HL-60 (cell line): ENCODE measurements around the gene STAT6.

Experiments used
- DNase-seq, 2 experiments: peaks; one replicate each; pipeline ENCODE4 v3.0.0-alpha.2; 2010 to 2020; ENCODE audit warnings: low read depth in 1 of 2, low spot score in 1 of 2
- H3K27ac ChIP-seq: fragments of 250-450 bp; sonication (Bioruptor Pico); replicated peaks from 2 replicates; pipeline ENCODE4 v1.5.1; 2020; ENCODE audit warnings: mild to moderate bottlenecking, moderate library complexity
- H3K27me3 ChIP-seq: fragments of 250-450 bp; sonication (Bioruptor Pico); 2 replicates; pipeline ENCODE4 v1.5.1; 2021; ENCODE audit warnings: mild to moderate bottlenecking, moderate library complexity; ENCODE audit not compliant: insufficient read depth, poor library complexity, severe bottlenecking
- H3K4me3 ChIP-seq: replicated peaks from 2 replicates; pipeline ENCODE4 v1.5.1; 2011; ENCODE audit warnings: mild to moderate bottlenecking, control low read depth, low read length; ENCODE audit not compliant: insufficient read depth
- GABPA ChIP-seq: IDR thresholded peaks from 2 replicates; pipeline ENCODE4 v1.6.1; 2012; ENCODE audit warnings: low read depth
- POLR2AphosphoS5 ChIP-seq: IDR thresholded peaks from 2 replicates; pipeline ENCODE4 v1.6.1; 2012; ENCODE audit warnings: low read depth
- SPI1 ChIP-seq: IDR thresholded peaks from 2 replicates; pipeline ENCODE4 v1.6.1; 2012; ENCODE audit warnings: low read depth, mild to moderate bottlenecking, borderline replicate concordance
- TF ChIP-seq, protein P1 (sequence below): IDR thresholded peaks from one replicate; pipeline ENCODE4 v1.5.1; 2011; ENCODE audit warnings: low read length, control low read depth, inconsistent platforms; ENCODE audit not compliant: insufficient read depth
- TF ChIP-seq, protein P2 (sequence below): IDR thresholded peaks from 2 replicates; pipeline ENCODE4 v1.6.1; 2012; ENCODE audit warnings: low read depth; ENCODE audit not compliant: insufficient replicate concordance

Gene STAT6

DNA sequence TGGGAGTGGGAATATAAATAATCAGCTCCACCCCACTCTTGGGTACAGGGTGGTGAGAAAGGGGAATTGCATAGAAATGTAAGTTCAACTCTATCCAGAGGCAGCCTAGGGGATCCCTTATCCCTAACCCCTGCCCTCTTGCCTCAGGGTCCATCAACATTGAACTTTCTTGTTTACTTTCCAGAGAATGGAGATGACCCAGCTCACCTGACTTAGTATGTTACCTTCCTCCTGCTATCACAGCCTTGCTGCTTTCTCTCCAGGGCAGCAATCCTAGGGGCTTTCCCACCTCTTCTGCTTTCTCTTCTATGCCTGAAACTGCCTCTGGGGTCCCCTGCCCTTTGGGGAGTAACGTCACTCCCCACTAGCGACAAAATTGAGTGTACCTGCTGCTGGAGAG, 19.8 kb upstream of the STAT6 start:
- TF ChIP-seq GABPA (no peak), POLR2AphosphoS5 (no peak), SPI1 (no peak)
- TF ChIP-seq, protein P1, sequence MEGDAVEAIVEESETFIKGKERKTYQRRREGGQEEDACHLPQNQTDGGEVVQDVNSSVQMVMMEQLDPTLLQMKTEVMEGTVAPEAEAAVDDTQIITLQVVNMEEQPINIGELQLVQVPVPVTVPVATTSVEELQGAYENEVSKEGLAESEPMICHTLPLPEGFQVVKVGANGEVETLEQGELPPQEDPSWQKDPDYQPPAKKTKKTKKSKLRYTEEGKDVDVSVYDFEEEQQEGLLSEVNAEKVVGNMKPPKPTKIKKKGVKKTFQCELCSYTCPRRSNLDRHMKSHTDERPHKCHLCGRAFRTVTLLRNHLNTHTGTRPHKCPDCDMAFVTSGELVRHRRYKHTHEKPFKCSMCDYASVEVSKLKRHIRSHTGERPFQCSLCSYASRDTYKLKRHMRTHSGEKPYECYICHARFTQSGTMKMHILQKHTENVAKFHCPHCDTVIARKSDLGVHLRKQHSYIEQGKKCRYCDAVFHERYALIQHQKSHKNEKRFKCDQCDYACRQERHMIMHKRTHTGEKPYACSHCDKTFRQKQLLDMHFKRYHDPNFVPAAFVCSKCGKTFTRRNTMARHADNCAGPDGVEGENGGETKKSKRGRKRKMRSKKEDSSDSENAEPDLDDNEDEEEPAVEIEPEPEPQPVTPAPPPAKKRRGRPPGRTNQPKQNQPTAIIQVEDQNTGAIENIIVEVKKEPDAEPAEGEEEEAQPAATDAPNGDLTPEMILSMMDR, result no peak
- TF ChIP-seq, protein P2, sequence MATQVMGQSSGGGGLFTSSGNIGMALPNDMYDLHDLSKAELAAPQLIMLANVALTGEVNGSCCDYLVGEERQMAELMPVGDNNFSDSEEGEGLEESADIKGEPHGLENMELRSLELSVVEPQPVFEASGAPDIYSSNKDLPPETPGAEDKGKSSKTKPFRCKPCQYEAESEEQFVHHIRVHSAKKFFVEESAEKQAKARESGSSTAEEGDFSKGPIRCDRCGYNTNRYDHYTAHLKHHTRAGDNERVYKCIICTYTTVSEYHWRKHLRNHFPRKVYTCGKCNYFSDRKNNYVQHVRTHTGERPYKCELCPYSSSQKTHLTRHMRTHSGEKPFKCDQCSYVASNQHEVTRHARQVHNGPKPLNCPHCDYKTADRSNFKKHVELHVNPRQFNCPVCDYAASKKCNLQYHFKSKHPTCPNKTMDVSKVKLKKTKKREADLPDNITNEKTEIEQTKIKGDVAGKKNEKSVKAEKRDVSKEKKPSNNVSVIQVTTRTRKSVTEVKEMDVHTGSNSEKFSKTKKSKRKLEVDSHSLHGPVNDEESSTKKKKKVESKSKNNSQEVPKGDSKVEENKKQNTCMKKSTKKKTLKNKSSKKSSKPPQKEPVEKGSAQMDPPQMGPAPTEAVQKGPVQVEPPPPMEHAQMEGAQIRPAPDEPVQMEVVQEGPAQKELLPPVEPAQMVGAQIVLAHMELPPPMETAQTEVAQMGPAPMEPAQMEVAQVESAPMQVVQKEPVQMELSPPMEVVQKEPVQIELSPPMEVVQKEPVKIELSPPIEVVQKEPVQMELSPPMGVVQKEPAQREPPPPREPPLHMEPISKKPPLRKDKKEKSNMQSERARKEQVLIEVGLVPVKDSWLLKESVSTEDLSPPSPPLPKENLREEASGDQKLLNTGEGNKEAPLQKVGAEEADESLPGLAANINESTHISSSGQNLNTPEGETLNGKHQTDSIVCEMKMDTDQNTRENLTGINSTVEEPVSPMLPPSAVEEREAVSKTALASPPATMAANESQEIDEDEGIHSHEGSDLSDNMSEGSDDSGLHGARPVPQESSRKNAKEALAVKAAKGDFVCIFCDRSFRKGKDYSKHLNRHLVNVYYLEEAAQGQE, result no peak
- Histone ChIP-seq H3K27ac (no peak overlapping the region), H3K27me3 (peaks cover 25% of the 10 kb centered on the region), H3K4me3 (no peak overlapping the region)
- no peak for DNase-seq

DNA sequence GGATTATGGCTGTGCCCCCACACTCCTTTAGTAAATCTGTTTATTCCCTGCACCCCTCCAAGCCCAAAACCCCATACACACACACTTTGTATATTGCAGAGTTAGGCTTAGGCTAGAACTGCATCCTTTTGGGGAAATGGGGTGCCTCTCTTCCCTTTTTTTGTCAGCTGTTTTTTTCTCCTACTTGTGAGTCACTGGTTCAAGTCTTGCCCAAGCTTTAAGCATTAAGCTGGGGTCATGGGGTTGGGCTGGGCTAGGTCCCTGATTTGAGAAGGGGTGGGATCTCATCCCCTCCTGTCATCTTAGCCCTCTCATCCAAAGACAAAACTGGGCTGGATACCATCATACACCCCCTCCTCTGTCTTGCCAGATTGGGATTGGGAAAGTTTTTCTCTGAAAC, 18.7 kb upstream of the STAT6 start:
- TF ChIP-seq, protein P1, result no peak
- peak; percentile 80; the same call in 1 of the 2 replicates for TF ChIP-seq SPI1
- TF ChIP-seq GABPA, result no peak
- TF ChIP-seq POLR2AphosphoS5, result no peak
- peak in 1 of 2 experiments; percentile 53 for DNase-seq
- peaks cover 28% of the 10 kb centered on the region for H3K27me3 ChIP-seq
- H3K27ac ChIP-seq, result no peak overlapping the region
- H3K4me3 ChIP-seq, result peak overlapping the region; percentile 46; the same call in 1 of the 2 replicates

DNA sequence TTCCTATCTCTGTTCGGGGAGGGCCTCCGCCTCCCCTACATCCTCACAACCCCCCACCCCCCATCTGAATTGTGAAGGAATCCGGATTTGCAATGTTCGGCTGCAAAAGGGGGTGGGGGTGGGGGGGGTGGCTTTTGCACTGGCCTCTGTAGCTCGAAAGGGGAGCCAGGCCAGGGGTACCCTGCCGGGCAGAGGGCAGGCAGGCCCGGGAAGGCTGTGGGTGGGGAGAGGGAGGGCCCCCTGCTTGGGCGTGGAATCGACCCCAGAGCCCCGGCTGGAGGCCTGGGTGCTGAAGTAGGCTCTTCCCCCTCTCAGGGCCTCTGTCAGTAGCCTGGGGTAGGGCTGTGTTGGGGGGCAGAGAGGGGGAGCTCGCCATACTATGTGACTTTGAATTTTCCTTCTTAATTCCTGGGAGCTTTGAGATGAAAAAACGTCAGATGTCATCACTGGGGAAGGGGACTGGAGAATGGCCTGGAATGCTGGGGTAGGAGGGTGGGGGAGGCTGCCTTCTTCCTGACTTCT, 18.2 kb upstream of the STAT6 start:
- no peak for DNase-seq
- Histone ChIP-seq H3K27ac (no peak overlapping the region), H3K27me3 (peaks cover 32% of the 10 kb centered on the region), H3K4me3 (peak overlapping the region; percentile 46)
- TF ChIP-seq, protein P2, result no peak
- TF ChIP-seq, protein P1, result no peak
- TF ChIP-seq GABPA, result no peak
- TF ChIP-seq POLR2AphosphoS5, result no peak
- TF ChIP-seq SPI1, result no peak

DNA sequence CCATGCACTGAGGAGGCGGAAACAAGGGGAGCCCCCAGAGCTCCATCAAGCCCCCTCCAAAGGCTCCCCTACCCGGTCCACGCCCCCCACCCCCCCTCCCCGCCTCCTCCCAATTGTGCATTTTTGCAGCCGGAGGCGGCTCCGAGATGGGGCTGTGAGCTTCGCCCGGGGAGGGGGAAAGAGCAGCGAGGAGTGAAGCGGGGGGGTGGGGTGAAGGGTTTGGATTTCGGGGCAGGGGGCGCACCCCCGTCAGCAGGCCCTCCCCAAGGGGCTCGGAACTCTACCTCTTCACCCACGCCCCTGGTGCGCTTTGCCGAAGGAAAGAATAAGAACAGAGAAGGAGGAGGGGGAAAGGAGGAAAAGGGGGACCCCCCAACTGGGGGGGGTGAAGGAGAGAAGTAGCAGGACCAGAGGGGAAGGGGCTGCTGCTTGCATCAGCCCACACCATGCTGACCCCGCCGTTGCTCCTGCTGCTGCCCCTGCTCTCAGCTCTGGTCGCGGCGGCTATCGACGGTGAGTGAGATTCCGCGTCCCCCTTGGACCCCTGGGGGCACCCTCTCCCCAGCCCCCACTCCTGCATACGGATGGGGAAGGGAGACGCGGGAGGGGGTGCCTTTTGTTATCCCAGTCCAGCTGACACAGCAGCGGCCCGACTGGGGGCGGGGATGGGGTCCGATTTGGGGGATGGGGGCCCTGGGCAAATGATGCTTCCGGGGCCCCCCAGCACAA, 17.5 kb upstream of the STAT6 start:
- peak overlapping the region; percentile 46 for H3K4me3 ChIP-seq
- H3K27me3 ChIP-seq, result peaks cover 33% of the 10 kb centered on the region
- no peak for DNase-seq
- H3K27ac ChIP-seq, result no peak overlapping the region
- TF ChIP-seq, protein P1, result no peak
- TF ChIP-seq POLR2AphosphoS5 (no peak), GABPA (no peak), SPI1 (no peak)
- TF ChIP-seq, protein P2, result no peak
